ENCODE data around the gene ELAPOR2. TPM values are rescaled to one million over a fixed set of nuclear protein-coding genes. Genes with fewer than 3 reads are reported as not detected.
A peak's percentile ranks its signal among the peaks of the same experiment; 100 is the strongest.

Gene ELAPOR2
- total and polyA plus RNA-seq, 2 donors (not counting 1 experiment from before 2014, with no cell fraction given) = 7.0 to 8.3 TPM

- intact Hi-C loops (cut with micrococcal nuclease) = no loop called here
- no peaks in the 10 kb centered on the region for H3K36me3 ChIP-seq (replicated peaks in 1 of 2; ENCODE audit: control extremely low read depth in 1 of 2, control insufficient read depth in 1 of 2, extremely low read depth in 1 of 2, insufficient read depth in 2 of 2, low read length in 1 of 2)
- no peaks in the 10 kb centered on the region for H3K4me1 ChIP-seq (ENCODE audit: control insufficient read depth in 2 of 2, insufficient read depth in 2 of 2, low read length in 2 of 2)
- no peak for TF ChIP-seq CTCF (IDR thresholded peaks at IDR 0.05)
- no peak for TF ChIP-seq EZH2 (IDR thresholded peaks at IDR 0.05; ENCODE audit: borderline replicate concordance, insufficient read depth, low read depth, low read length, poor library complexity, severe bottlenecking)
- ATAC-seq (ENCODE audit: low read depth) (no peak), DNase-seq (no peak)
- no peaks in the 10 kb centered on the region for H3K27me3 ChIP-seq (replicated peaks in 1 of 4; ENCODE audit: control extremely low read depth in 1 of 4, control insufficient read depth in 3 of 4, insufficient read depth in 4 of 4, low read length in 3 of 4)
- no peaks in the 10 kb centered on the region for H3K4me1 Mint-ChIP-seq
- H3K4me3 Mint-ChIP-seq = no peak overlapping the region
- peaks cover 10% of the 10 kb centered on the region for H3K27me3 Mint-ChIP-seq
- no peak overlapping the region for H3K27ac Mint-ChIP-seq
- no peaks in the 10 kb centered on the region for H3K9me3 Mint-ChIP-seq (ENCODE audit: insufficient read depth)
- peaks cover 0 to 5% (median 0%) of the 10 kb centered on the region in 3 donors for H3K9me3 ChIP-seq (ENCODE audit: control extremely low read depth in 1 of 3, control insufficient read depth in 2 of 3, insufficient read depth in 1 of 3, low read length in 2 of 3)
- WGBS (ENCODE audit: insufficient coverage) = 100% methylated on average over 3 of the region's 5 CpGs
- H3K79me2 ChIP-seq (ENCODE audit: control insufficient read depth, insufficient read depth, low read length) = no peaks in the 10 kb centered on the region
- ChIA-PET POLR2A (no interaction called here), CTCF (interaction anchor here (1.7 kb wide), 1 partner anchor 65 kb away, joined by 3 read pairs; no protein-coding TSS in a partner anchor)
- H3K27ac ChIP-seq (ENCODE audit: low read length in 2 of 2) = no peak overlapping the region
- H3K4me2 ChIP-seq (replicated peaks; ENCODE audit: low read depth, low read length, poor library complexity, severe bottlenecking) = no peak overlapping the region
- no peak overlapping the region for H2AFZ ChIP-seq (ENCODE audit: insufficient read depth, low read depth, low read length, poor library complexity, severe bottlenecking)
- H4K20me1 ChIP-seq (ENCODE audit: control insufficient read depth, insufficient read depth, low read length, poor library complexity, severe bottlenecking) = no peaks in the 10 kb centered on the region
- no peak overlapping the region for H3K9ac ChIP-seq (ENCODE audit: low read length)
- no peak overlapping the region for H3K4me3 ChIP-seq (ENCODE audit: control extremely low read depth in 1 of 5, extremely low read depth in 1 of 5, insufficient read depth in 1 of 5, low read depth in 2 of 5, low read length in 4 of 5)
These were observed 23.2 kb upstream of the ELAPOR2 start for GRCh38 chr7:87082675-87083074.

DNA sequence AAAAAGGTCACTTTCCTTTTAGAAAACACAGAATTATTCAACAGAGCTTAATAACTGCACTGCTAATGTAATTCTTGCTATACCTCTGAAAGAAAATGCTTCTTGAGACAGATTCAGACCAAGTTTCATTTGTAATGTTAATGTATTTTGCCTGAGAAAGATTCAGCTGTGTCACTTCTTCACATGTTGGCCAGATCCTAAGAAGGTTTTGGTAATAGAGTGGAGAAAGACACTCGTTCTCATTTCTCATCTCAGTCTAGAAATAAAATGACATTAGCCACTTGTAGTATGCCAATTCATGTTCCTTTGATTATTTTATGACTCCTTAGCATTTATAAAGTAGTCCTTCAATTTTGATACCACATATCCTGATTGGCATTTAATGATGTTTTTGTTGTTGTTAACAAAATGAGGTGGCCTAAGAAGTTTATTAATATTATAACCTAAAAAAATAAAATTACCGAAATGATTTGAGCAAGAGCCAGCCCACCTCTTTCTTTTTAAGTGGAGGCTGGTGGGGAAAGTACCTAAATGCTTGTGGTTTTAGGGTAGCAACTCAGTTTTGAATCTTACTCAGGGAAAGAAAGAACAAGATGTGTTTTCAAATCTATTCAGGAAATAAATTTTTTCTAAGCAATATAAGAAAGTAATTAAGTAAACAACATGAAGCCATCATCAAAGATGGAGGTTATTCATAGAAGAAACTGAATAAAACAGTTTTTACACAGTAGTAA, 16.4 kb upstream of the ELAPOR2 start:
- Histone ChIP-seq H3K27ac (ENCODE audit: low read length in 2 of 2) (no peak overlapping the region), H3K4me1 (ENCODE audit: control insufficient read depth in 2 of 2, insufficient read depth in 2 of 2, low read length in 2 of 2) (peaks cover 0 to 9% of the 10 kb centered on the region in 2 donors), H2AFZ (ENCODE audit: insufficient read depth, low read depth, low read length, poor library complexity, severe bottlenecking) (no peak overlapping the region), H3K4me3 (ENCODE audit: control extremely low read depth in 1 of 5, extremely low read depth in 1 of 5, insufficient read depth in 1 of 5, low read depth in 2 of 5, low read length in 4 of 5) (no peak overlapping the region), H3K4me2 (replicated peaks; ENCODE audit: low read depth, low read length, poor library complexity, severe bottlenecking) (peak overlapping the region; percentile 20), H3K9ac (ENCODE audit: low read length) (no peak overlapping the region), H4K20me1 (ENCODE audit: control insufficient read depth, insufficient read depth, low read length, poor library complexity, severe bottlenecking) (no peaks in the 10 kb centered on the region), H3K36me3 (replicated peaks in 1 of 2; ENCODE audit: control extremely low read depth in 1 of 2, control insufficient read depth in 1 of 2, extremely low read depth in 1 of 2, insufficient read depth in 2 of 2, low read length in 1 of 2) (no peaks in the 10 kb centered on the region), H3K27me3 (replicated peaks in 1 of 4; ENCODE audit: control extremely low read depth in 1 of 4, control insufficient read depth in 3 of 4, insufficient read depth in 4 of 4, low read length in 3 of 4) (no peaks in the 10 kb centered on the region), H3K79me2 (ENCODE audit: control insufficient read depth, insufficient read depth, low read length) (no peaks in the 10 kb centered on the region), H3K9me3 (ENCODE audit: control extremely low read depth in 1 of 3, control insufficient read depth in 2 of 3, insufficient read depth in 1 of 3, low read length in 2 of 3) (no peaks in the 10 kb centered on the region)
- ATAC-seq (ENCODE audit: low read depth) (no peak), DNase-seq (peak; percentile 16)
- TF ChIP-seq EZH2 (IDR thresholded peaks at IDR 0.05; ENCODE audit: borderline replicate concordance, insufficient read depth, low read depth, low read length, poor library complexity, severe bottlenecking) = no peak
- TF ChIP-seq CTCF (IDR thresholded peaks at IDR 0.05) = no peak
- H3K27me3 Mint-ChIP-seq = peaks cover 21% of the 10 kb centered on the region
- intact Hi-C loops (cut with micrococcal nuclease) = no loop called here
- no peaks in the 10 kb centered on the region for H3K9me3 Mint-ChIP-seq (ENCODE audit: insufficient read depth)
- no peak overlapping the region for H3K4me3 Mint-ChIP-seq
- ChIA-PET CTCF (no interaction called here), POLR2A (no interaction called here)
- H3K27ac Mint-ChIP-seq = no peak overlapping the region
- H3K4me1 Mint-ChIP-seq = peaks cover 3% of the 10 kb centered on the region
- WGBS (ENCODE audit: insufficient coverage) = no CpG with 5 or more reads among the region's 2 CpGs
